AG10803 (cell line): Measurements from ENCODE around the gene SEPTIN2.
A peak's percentile ranks its signal among the peaks of the same experiment; 100 is the strongest.
"Not testable (repeated sequence)": the region's sequence is repeated elsewhere in the genome, so short reads cannot be mapped to it uniquely, and the experiment has no call there.

ENCODE experiments used
- DNase-seq: peaks from one replicate; pipeline ENCODE4 v3.0.0; 2010; ENCODE audit warnings: low read depth
- H3K4me3 ChIP-seq: 2 replicates; pipeline ENCODE4 v1.5.1; 2011; ENCODE audit warnings: mild to moderate bottlenecking, low read length, control low read depth
- CTCF ChIP-seq: conservative IDR thresholded peaks from 2 replicates; pipeline ENCODE4 v1.5.1; 2011; ENCODE audit warnings: mild to moderate bottlenecking, low read length, control low read depth, inconsistent platforms

SEPTIN2 gene

GRCh38 chr2:241315093-241315878, 439 bp upstream of the SEPTIN2 start, which contains the start of gene HDLBP:
TSS of gene HDLBP (minus strand) at chr2:241315672. CDS start at chr2:241266869, 48,803 bp downstream.
- DNase-seq = peak; percentile 98
- peak within 1 kb of the TSS; percentile 98 for H3K4me3 ChIP-seq
- peak; percentile 27; the same call in 1 of the 2 replicates for TF ChIP-seq CTCF

- no peak for DNase-seq
- TF ChIP-seq CTCF = no peak
- peak overlapping the region; percentile 88 for H3K4me3 ChIP-seq
Observed at GRCh38 chr2:241316825-241317224, 1.1 kb downstream of the SEPTIN2 start.

- H3K4me3 ChIP-seq = peak overlapping the region; percentile 88
- DNase-seq = no peak
- no peak for TF ChIP-seq CTCF
Observed at GRCh38 chr2:241317391-241317790, 1.7 kb downstream of the SEPTIN2 start.

GRCh38 chr2:241318830-241319229, 3.1 kb downstream of the SEPTIN2 start:
- DNase-seq, H3K4me3 ChIP-seq: not testable (repeated sequence)

GRCh38 chr2:241320394-241320793, 4.7 kb downstream of the SEPTIN2 start:
- no peak for TF ChIP-seq CTCF
- H3K4me3 ChIP-seq = no peak overlapping the region
- no peak for DNase-seq

GRCh38 chr2:241321033-241321432, 5.3 kb downstream of the SEPTIN2 start:
- no peak overlapping the region for H3K4me3 ChIP-seq
- DNase-seq = no peak
- no peak for TF ChIP-seq CTCF

GRCh38 chr2:241321886-241322285, 6.2 kb downstream of the SEPTIN2 start:
- H3K4me3 ChIP-seq = no peak overlapping the region
- TF ChIP-seq CTCF = no peak
- no peak for DNase-seq
